GM19240 (cell line): ENCODE data around the gene MYG1.
A peak's percentile ranks its signal among the peaks of the same experiment; 100 is the strongest.
"Not testable (repeated sequence)": the region's sequence is repeated elsewhere in the genome, so short reads cannot be mapped to it uniquely, and the experiment has no call there.

ENCODE experiments used
- DNase-seq: peaks from one replicate; pipeline ENCODE4 v3.0.0; 2011; ENCODE audit warnings: low spot score; ENCODE audit not compliant: insufficient read length

MYG1 gene

GRCh38 chr12:53327435-53328042 is 28.0 kb downstream of the MYG1 start:
- DNase-seq, result no peak

GRCh38 chr12:53328043-53328435 is 28.5 kb downstream of the MYG1 start:
- no peak for DNase-seq

GRCh38 chr12:53330671-53331070 is 31.2 kb downstream of the MYG1 start:
- DNase-seq, result no peak

GRCh38 chr12:53332339-53332738 is 32.8 kb downstream of the MYG1 start:
- DNase-seq, result not testable (repeated sequence)

- DNase-seq, result no peak
Observed at GRCh38 chr12:53332744-53333143, 33.2 kb downstream of the MYG1 start.

- no peak for DNase-seq
Observed at GRCh38 chr12:53333289-53333688, 33.8 kb downstream of the MYG1 start.

GRCh38 chr12:53333845-53334244 is 34.4 kb downstream of the MYG1 start:
- DNase-seq, result no peak

GRCh38 chr12:53334822-53335221 is 35.3 kb downstream of the MYG1 start:
- DNase-seq, result no peak

GRCh38 chr12:53336181-53336681 is 36.7 kb downstream of the MYG1 start, which contains the start of gene SP7:
Gene SP7 (minus strand): TSS chr12:53336354. CDS start chr12:53335646, 708 bp downstream.
- no peak for DNase-seq

GRCh38 chr12:53338017-53338416 is 38.5 kb downstream of the MYG1 start:
- no peak for DNase-seq

GRCh38 chr12:53338916-53339315 is 39.4 kb downstream of the MYG1 start:
- no peak for DNase-seq

- DNase-seq, result no peak
Observed at GRCh38 chr12:53340398-53340797, 40.9 kb downstream of the MYG1 start.

GRCh38 chr12:53343449-53343848 is 44.0 kb downstream of the MYG1 start:
- DNase-seq, result no peak

- no peak for DNase-seq
Observed at GRCh38 chr12:53343969-53344368, 44.5 kb downstream of the MYG1 start.

GRCh38 chr12:53344487-53344823 is 45.0 kb downstream of the MYG1 start:
- no peak for DNase-seq

- peak; percentile 73 for DNase-seq
Observed at GRCh38 chr12:53344824-53345485, 45.5 kb downstream of the MYG1 start.

- DNase-seq, result no peak
Observed at GRCh38 chr12:53345486-53346188, 46.1 kb downstream of the MYG1 start.

- DNase-seq, result no peak
Observed at GRCh38 chr12:53346491-53346890, 47.0 kb downstream of the MYG1 start.

GRCh38 chr12:53347905-53348304 is 48.4 kb downstream of the MYG1 start:
- no peak for DNase-seq

GRCh38 chr12:53352331-53353256 is 53.1 kb downstream of the MYG1 start:
- DNase-seq, result peak; percentile 60

GRCh38 chr12:53353257-53353655 is 53.8 kb downstream of the MYG1 start:
- no peak for DNase-seq
